Kasumi-1 (cell line): ENCODE measurements around the gene FCN3.
"Not testable (repeated sequence)": the region's sequence is repeated elsewhere in the genome, so short reads cannot be mapped to it uniquely, and the experiment has no call there.

Source experiments
- DNase-seq, 2 experiments: peaks; one replicate each; lab custom pipeline; 2025; lab: John Stamatoyannopoulos, UW

Gene FCN3

GRCh38 chr1:27374362-27375086, at the start of gene FCN3:
Gene FCN3 (minus strand): TSS chr1:27374824. CDS start chr1:27374818, 6 bp downstream.
- DNase-seq = no peak

- DNase-seq = no peak
Measured at GRCh38 chr1:27423709-27424108, 49.1 kb upstream of the FCN3 start.

GRCh38 chr1:27418326-27419185, 43.9 kb upstream of the FCN3 start:
- DNase-seq = no peak

GRCh38 chr1:27417713-27418112, 43.1 kb upstream of the FCN3 start:
- no peak for DNase-seq

GRCh38 chr1:27416387-27417111, 41.9 kb upstream of the FCN3 start:
- DNase-seq = peak; percentile 74 to 75

GRCh38 chr1:27414091-27414490, 39.5 kb upstream of the FCN3 start:
- no peak for DNase-seq

GRCh38 chr1:27413004-27413403, 38.4 kb upstream of the FCN3 start:
- no peak for DNase-seq

- DNase-seq = no peak
Measured at GRCh38 chr1:27412502-27412901, 37.9 kb upstream of the FCN3 start.

- no peak for DNase-seq
Measured at GRCh38 chr1:27410709-27411108, 36.1 kb upstream of the FCN3 start.

GRCh38 chr1:27409669-27410068, 35.0 kb upstream of the FCN3 start:
- no peak for DNase-seq

- no peak for DNase-seq
Measured at GRCh38 chr1:27408151-27408550, 33.5 kb upstream of the FCN3 start.

GRCh38 chr1:27406791-27407190, 32.2 kb upstream of the FCN3 start:
- DNase-seq = not testable (repeated sequence)

GRCh38 chr1:27406362-27406680, 31.7 kb upstream of the FCN3 start:
- DNase-seq = no peak

GRCh38 chr1:27405598-27406361, 31.2 kb upstream of the FCN3 start:
- not testable (repeated sequence) for DNase-seq

- DNase-seq = no peak
Measured at GRCh38 chr1:27405074-27405473, 30.4 kb upstream of the FCN3 start.

GRCh38 chr1:27403931-27404330, 29.3 kb upstream of the FCN3 start:
- DNase-seq = no peak

GRCh38 chr1:27403065-27403726, 28.6 kb upstream of the FCN3 start:
- peak; percentile 32 to 47 for DNase-seq

GRCh38 chr1:27402349-27402754, 27.7 kb upstream of the FCN3 start:
- peak; percentile 7 to 17 for DNase-seq

- no peak for DNase-seq
Measured at GRCh38 chr1:27400963-27401341, 26.3 kb upstream of the FCN3 start.

- DNase-seq = no peak
Measured at GRCh38 chr1:27400082-27400962, 25.7 kb upstream of the FCN3 start.
